ENCODE results near the gene NCBP3.

- TF ChIP-seq CTCF (IDR thresholded peaks at IDR 0.05; ENCODE audit: low read length): no peak
- TF ChIP-seq EZH2 (IDR thresholded peaks at IDR 0.05; ENCODE audit: borderline replicate concordance, low read length): no peak
These were observed 43.4 kb upstream of the NCBP3 start for GRCh38 chr17:3889325-3890012.

Measured in OCI-LY1 (cell line).